ENCODE data around the gene ARHGEF37. TPM values are rescaled to one million over a fixed set of nuclear protein-coding genes. Genes with fewer than 3 reads are reported as not detected.

Gene ARHGEF37
- total RNA-seq, 1 donor from 2014 or later, result 17.7 TPM

GRCh38 chr5:149632311-149633251 lies 51.3 kb downstream of the ARHGEF37 start:
- Histone ChIP-seq H3K27ac (peak overlapping the region; percentile 55), H3K27me3 (no peaks in the 10 kb centered on the region), H3K9me3 (no peaks in the 10 kb centered on the region), H3K36me3 (no peaks in the 10 kb centered on the region), H3K4me3 (no peak overlapping the region), H3K4me1 (peaks cover 18% of the 10 kb centered on the region)
- no peak for TF ChIP-seq POLR2AphosphoS5 (IDR thresholded peaks at IDR 0.05; ENCODE audit: insufficient read depth in 1 of 2, low read depth in 1 of 2)
- no peak for TF ChIP-seq CTCF (IDR thresholded peaks at IDR 0.05)
- no peak for TF ChIP-seq POLR2A (IDR thresholded peaks at IDR 0.05)
- no peak for DNase-seq (ENCODE audit: extremely low spot score in 2 of 2)
- intact Hi-C loops (cut with DNase I), result loop anchor here (10.0 kb wide), 1 partner anchor 362 kb away; no protein-coding TSS in a partner anchor

GRCh38 chr5:149633476-149634350 lies 52.4 kb downstream of the ARHGEF37 start:
- no peaks in the 10 kb centered on the region for H3K9me3 ChIP-seq
- peaks cover 18% of the 10 kb centered on the region for H3K4me1 ChIP-seq
- peak overlapping the region; percentile 55 for H3K27ac ChIP-seq
- H3K36me3 ChIP-seq, result no peaks in the 10 kb centered on the region
- no peak for TF ChIP-seq CTCF (IDR thresholded peaks at IDR 0.05)
- TF ChIP-seq POLR2AphosphoS5 (IDR thresholded peaks at IDR 0.05; ENCODE audit: insufficient read depth in 1 of 2, low read depth in 1 of 2), result no peak
- TF ChIP-seq POLR2A (IDR thresholded peaks at IDR 0.05), result no peak
- no peak for DNase-seq (ENCODE audit: extremely low spot score in 2 of 2)
- intact Hi-C loops (cut with DNase I), result loop anchor here (10.0 kb wide), 1 partner anchor 361 kb away; no protein-coding TSS in a partner anchor
- no peaks in the 10 kb centered on the region for H3K27me3 ChIP-seq
- H3K4me3 ChIP-seq, result no peak overlapping the region

GRCh38 chr5:149635394-149635793 lies 54.1 kb downstream of the ARHGEF37 start:
- Histone ChIP-seq H3K27me3 (no peaks in the 10 kb centered on the region), H3K4me1 (peaks cover 28% of the 10 kb centered on the region), H3K36me3 (no peaks in the 10 kb centered on the region), H3K27ac (peak overlapping the region; percentile 55), H3K4me3 (no peak overlapping the region), H3K9me3 (no peaks in the 10 kb centered on the region)
- TF ChIP-seq CTCF (IDR thresholded peaks at IDR 0.05) (no peak), POLR2AphosphoS5 (IDR thresholded peaks at IDR 0.05; ENCODE audit: insufficient read depth in 1 of 2, low read depth in 1 of 2) (peak in 1 of 2 donors; percentile 22)
- intact Hi-C loops (cut with DNase I), result loop anchor here (10.0 kb wide), 1 partner anchor 359 kb away; no protein-coding TSS in a partner anchor
- no peak for DNase-seq (ENCODE audit: extremely low spot score in 2 of 2)

DNA sequence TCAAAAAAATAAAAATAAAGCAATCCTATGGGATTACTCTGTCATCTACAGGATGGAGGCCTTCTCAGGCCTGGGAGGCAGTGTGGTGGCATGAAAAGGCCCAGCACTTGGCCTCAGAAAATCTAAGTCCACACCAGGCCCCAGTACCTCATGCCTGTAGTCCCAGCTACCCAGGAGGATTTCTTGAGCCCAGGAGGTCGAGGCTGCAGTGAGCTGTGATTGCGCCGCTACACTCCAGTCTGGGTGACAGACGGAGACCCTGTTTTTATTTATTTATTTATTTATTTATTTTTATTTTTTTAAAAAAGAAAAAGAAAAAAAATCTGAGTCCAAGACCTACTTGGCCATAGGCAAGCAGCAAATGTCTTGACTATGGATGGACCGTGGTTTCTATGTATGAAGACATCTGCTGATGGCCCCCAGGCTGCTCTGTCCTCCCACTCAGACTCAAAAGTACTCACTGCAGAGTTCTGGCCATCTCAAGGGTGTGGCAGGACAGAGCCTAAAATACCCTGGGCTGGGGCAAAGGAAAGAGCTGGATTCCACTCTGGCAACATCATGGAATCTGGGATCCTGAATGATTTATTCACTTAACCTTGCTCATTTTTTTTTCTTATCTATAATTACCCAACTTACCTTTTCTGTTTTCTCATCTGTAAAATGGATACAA lies 55.0 kb downstream of the ARHGEF37 start:
- DNase-seq (ENCODE audit: extremely low spot score in 2 of 2), result no peak
- H3K27ac ChIP-seq, result no peak overlapping the region
- no peaks in the 10 kb centered on the region for H3K9me3 ChIP-seq
- intact Hi-C loops (cut with DNase I), result loop anchor here (2.0 to 10.0 kb wide), 2 partner anchors 186 to 358 kb away; no protein-coding TSS in a partner anchor
- TF ChIP-seq POLR2AphosphoS5 (IDR thresholded peaks at IDR 0.05; ENCODE audit: insufficient read depth in 1 of 2, low read depth in 1 of 2) (no peak), CTCF (IDR thresholded peaks at IDR 0.05) (no peak), POLR2A (IDR thresholded peaks at IDR 0.05) (no peak)
- no peaks in the 10 kb centered on the region for H3K36me3 ChIP-seq
- no peaks in the 10 kb centered on the region for H3K27me3 ChIP-seq
- no peak overlapping the region for H3K4me3 ChIP-seq
- peaks cover 36% of the 10 kb centered on the region for H3K4me1 ChIP-seq
